Fibroblast of mammary gland (primary cell): Measurements from ENCODE around the gene MRTFB.
A peak's percentile ranks its signal among the peaks of the same experiment; 100 is the strongest.

ENCODE experiments used
- DNase-seq: peaks from one replicate; pipeline ENCODE4 v3.0.0-alpha.2; 2010; ENCODE audit warnings: low read depth
- H3K4me3 ChIP-seq: 2 replicates; pipeline ENCODE4 v1.5.1; 2011; ENCODE audit warnings: low read depth, mild to moderate bottlenecking, low read length, moderate library complexity; ENCODE audit not compliant: control insufficient read depth
- TF ChIP-seq, protein P1 (sequence below): conservative IDR thresholded peaks from 2 replicates; pipeline ENCODE4 v1.5.1; 2011; ENCODE audit warnings: low read depth, low read length, inconsistent platforms; ENCODE audit not compliant: control insufficient read depth, insufficient read depth

MRTFB gene

DNA sequence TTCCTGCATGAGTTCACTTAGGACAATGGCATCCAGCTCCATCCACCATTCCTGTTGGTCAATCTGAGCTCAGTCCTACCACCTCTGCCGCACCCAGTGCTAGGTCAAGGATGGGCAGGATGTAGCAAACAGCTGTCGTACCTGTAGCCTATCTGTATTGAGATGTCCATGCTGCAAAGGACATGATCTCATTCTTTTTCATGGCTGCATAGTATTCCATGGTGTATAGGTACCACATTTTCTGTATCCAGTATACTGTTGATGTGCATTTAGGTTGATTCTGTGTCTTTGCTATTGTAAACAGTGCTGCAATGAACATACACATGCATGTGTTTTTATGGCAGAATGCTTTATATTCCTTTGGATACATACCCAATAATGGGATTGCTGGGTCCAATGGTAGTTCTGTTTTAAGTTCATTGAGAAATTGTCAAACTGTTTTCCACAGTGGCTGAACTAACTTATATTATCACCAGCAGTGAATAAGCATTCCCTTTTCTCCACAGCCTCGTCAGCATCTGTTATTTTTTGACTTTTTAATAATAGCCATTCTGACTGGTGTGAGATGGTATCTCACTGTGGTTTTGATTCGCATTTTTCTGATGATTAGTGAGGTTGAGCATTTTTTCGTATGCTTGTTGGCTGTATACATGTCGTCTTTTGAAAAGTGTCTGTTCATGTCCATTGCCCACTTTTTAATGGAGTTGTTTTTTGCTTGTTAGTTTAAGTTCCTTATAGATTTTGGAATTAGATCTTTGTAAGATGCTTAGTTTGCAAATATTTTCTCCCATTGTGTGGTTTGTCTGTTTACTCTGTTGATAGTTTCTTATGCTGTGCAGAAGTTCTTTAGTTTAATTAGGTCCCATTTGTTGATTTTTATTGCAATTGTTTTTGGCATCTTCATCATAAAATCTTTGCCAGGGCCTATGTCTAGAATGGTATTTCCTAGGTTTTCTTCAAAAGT is 7.2 kb upstream of the MRTFB start:
- no peak overlapping the region for H3K4me3 ChIP-seq
- TF ChIP-seq, protein P1, sequence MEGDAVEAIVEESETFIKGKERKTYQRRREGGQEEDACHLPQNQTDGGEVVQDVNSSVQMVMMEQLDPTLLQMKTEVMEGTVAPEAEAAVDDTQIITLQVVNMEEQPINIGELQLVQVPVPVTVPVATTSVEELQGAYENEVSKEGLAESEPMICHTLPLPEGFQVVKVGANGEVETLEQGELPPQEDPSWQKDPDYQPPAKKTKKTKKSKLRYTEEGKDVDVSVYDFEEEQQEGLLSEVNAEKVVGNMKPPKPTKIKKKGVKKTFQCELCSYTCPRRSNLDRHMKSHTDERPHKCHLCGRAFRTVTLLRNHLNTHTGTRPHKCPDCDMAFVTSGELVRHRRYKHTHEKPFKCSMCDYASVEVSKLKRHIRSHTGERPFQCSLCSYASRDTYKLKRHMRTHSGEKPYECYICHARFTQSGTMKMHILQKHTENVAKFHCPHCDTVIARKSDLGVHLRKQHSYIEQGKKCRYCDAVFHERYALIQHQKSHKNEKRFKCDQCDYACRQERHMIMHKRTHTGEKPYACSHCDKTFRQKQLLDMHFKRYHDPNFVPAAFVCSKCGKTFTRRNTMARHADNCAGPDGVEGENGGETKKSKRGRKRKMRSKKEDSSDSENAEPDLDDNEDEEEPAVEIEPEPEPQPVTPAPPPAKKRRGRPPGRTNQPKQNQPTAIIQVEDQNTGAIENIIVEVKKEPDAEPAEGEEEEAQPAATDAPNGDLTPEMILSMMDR, result no peak
- DNase-seq, result no peak

DNA sequence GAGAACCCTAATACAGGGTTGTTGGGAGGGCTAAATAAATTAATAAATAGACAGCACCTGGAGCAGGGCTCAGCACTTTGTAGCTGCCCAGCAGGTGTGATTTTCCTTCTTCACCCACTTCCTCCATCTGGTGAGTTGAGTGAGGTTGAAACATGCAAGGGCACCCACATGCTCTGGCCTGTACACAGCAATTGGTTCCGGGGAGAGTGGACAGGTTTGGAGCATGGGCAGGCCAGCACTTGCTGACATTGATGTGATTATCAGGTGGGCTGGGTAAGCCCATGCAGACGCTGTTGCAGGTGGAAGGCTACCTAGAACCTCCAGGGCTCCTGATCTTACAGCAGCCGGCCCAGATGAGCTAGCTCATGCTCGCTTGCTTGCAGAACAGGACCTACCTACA is 1.3 kb upstream of the MRTFB start:
- DNase-seq, result no peak
- TF ChIP-seq, protein P1, result no peak
- no peak overlapping the region for H3K4me3 ChIP-seq

DNA sequence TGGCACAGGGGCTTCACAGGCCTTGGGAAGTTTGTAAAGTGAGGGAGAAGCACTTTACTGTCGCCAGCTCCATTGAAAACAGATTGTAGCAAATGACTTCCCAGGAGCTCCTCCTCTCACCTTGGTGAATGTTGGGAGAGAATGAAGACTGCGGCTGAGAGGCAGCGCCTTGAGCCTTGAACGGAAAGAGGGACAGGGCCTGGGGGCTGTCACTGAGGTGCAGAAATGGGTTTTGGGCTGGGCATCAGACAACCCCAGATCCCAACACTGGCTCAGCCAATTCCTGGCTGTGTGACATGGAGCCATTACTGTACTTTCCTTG is 603 bp upstream of the MRTFB start:
- H3K4me3 ChIP-seq, result peak overlapping the region; percentile 72
- no peak for DNase-seq

DNA sequence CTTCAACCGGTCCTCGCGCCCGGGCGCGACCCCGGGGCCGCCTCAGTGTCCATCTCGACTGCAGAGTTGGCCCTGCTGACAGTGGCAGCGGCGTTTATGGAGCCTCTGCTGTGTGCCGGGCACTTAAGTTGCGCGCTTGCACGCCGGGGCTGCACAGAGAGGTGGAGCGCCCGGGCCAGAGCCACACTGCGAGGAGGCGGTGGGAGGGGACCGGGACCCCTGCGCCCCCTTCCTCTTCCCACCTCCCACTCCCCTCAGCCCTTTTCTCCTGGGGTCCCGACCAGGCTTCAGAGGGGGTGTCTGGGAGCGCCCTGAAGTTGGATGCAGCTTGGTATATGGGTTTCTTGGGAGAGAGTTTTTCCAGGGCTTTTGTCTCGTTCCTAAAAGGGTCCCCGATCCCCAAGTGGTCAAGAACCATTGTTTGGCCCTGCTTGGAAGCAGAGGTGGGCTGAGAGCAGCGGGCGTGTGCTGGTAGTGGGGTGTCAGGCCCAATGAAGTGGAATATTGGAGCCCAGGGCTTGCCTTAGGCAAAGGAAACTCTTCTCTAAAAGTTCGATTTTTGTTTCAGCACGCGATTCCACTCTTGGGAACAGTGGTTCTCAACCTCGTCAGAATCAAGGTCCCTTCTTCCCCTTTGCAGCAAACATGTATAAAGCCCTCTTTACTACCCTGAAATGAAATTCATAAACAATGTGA is 605 bp downstream of the MRTFB start:
- TF ChIP-seq, protein P1, result no peak
- no peak for DNase-seq
- peak overlapping the region; percentile 72 for H3K4me3 ChIP-seq

More for the DNA sequence above, 603 bp upstream of the MRTFB start:
- TF ChIP-seq, protein P1, result no peak

DNA sequence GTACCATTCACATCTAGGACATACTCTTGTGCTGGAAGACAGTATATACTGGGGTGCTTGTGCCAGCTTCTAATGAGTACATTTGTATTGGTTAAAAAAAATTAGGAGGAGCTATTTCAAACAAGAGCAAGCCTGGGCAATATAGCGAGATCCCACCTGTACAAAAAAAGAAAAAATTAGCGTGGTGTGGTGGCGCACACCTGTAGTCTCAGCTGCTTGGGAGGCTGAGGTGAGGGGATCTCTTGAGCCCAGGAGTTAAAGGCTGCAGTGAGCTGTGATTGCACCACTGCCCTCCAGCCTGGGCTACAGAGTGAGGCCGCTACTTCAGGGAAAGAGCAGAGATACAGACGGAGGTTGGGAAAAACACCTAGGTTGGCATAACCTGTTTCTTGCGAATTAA is 1.2 kb downstream of the MRTFB start:
- H3K4me3 ChIP-seq, result peak overlapping the region; percentile 72
- TF ChIP-seq, protein P1, result no peak
- DNase-seq, result no peak

DNA sequence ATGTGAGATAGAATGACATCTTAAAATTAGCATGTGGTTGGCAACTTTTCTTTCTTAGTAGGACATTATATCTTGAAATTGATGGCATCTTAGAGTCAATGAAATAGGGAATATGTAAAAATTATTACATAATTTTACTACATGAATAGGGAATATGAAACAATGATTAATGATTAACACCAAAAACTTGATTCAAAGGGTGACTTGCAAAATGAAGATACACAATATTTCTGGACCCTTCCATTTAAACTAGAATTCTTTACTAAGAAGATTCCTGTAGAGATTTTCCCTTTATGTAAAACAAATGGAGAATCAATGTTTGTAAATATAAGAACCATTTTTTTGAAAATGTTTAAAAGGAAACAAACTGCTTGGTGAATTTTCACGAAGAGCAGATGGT is 3.4 kb downstream of the MRTFB start:
- no peak for DNase-seq
- TF ChIP-seq, protein P1, result no peak
- H3K4me3 ChIP-seq, result no peak overlapping the region
